ENCODE results near the gene TMEM125. TPM values are rescaled to one million over a fixed set of nuclear protein-coding genes. Genes with fewer than 3 reads are reported as not detected.

TMEM125 gene
- total RNA-seq, 6 donors from 2014 or later = 144 to 302 (median 227) TPM

DNA sequence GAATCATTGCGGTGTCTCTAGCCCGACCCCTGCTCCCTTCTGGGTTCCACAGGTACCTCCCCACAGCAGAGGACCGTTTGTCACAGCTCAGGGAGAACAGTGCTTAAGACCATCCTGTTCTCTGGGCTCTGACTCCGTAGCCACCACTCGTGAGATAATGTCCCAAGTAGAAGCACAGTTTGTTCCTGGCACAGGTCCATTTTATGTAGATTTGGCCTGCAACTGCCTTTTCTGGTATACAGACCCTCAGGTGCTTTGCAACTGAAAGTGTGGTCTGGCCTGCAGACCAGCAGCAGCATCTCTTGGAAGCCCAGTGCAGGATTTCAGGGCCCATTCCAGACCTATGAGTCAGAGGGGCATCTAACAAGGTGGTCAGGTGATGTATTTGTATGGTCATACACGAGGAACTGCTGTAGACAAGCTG is 28.4 kb upstream of the TMEM125 start:
- Histone ChIP-seq H3K9me3 (no peaks in the 10 kb centered on the region), H3K27ac (no peak overlapping the region), H3K27me3 (no peaks in the 10 kb centered on the region), H3K36me3 (no peaks in the 10 kb centered on the region), H3K4me1 (peaks cover 14 to 27% (median 21%) of the 10 kb centered on the region in 4 donors), H3K4me3 (no peak overlapping the region)
- DNase-seq = peak in 1 of 2 donors; percentile 47
- TF ChIP-seq POLR2A (IDR thresholded peaks at IDR 0.05) = no peak
- TF ChIP-seq EP300 (IDR thresholded peaks at IDR 0.05) = no peak
- TF ChIP-seq, protein P1, sequence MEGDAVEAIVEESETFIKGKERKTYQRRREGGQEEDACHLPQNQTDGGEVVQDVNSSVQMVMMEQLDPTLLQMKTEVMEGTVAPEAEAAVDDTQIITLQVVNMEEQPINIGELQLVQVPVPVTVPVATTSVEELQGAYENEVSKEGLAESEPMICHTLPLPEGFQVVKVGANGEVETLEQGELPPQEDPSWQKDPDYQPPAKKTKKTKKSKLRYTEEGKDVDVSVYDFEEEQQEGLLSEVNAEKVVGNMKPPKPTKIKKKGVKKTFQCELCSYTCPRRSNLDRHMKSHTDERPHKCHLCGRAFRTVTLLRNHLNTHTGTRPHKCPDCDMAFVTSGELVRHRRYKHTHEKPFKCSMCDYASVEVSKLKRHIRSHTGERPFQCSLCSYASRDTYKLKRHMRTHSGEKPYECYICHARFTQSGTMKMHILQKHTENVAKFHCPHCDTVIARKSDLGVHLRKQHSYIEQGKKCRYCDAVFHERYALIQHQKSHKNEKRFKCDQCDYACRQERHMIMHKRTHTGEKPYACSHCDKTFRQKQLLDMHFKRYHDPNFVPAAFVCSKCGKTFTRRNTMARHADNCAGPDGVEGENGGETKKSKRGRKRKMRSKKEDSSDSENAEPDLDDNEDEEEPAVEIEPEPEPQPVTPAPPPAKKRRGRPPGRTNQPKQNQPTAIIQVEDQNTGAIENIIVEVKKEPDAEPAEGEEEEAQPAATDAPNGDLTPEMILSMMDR (IDR thresholded peaks at IDR 0.05) = no peak
- 54 to 66% methylated on average over 6 of the region's 6 CpGs for WGBS, 2 donors
- ATAC-seq (ENCODE audit: low FRiP score in 2 of 2) = peak in 1 of 2 donors; percentile 54

DNA sequence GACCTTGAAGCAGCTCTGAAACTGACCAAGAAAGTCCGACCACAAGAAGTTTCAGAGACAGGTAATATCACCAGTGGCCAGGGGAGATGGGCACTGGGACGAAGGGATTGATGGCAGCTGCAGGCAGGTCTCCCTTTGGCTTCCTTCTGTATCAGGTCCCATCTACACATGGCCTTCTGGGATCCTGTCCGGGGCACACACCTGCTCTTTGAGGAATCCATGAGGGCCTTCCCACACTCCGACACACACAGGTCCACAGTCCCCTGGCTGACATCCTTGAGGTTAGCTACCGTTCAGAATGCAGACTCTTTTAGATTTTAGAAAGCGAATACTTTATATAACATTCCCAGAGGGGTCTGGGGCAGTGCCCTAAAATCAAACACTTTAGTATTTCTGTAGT is 26.5 kb upstream of the TMEM125 start:
- no peaks in the 10 kb centered on the region for H3K27me3 ChIP-seq
- H3K36me3 ChIP-seq = no peaks in the 10 kb centered on the region
- no peak overlapping the region for H3K4me3 ChIP-seq
- ATAC-seq (ENCODE audit: low FRiP score in 2 of 2) = no peak
- H3K27ac ChIP-seq = no peak overlapping the region
- TF ChIP-seq EP300 (IDR thresholded peaks at IDR 0.05) (no peak), POLR2AphosphoS5 (IDR thresholded peaks at IDR 0.05) (no peak), POLR2A (IDR thresholded peaks at IDR 0.05) (no peak)
- TF ChIP-seq, protein P1 (IDR thresholded peaks at IDR 0.05) = no peak
- H3K4me1 ChIP-seq = peaks cover 9 to 18% (median 13%) of the 10 kb centered on the region in 4 donors
- no peaks in the 10 kb centered on the region for H3K9me3 ChIP-seq
- DNase-seq = no peak
- WGBS, 2 donors = 90 to 92% methylated on average over 6 of the region's 6 CpGs

DNA sequence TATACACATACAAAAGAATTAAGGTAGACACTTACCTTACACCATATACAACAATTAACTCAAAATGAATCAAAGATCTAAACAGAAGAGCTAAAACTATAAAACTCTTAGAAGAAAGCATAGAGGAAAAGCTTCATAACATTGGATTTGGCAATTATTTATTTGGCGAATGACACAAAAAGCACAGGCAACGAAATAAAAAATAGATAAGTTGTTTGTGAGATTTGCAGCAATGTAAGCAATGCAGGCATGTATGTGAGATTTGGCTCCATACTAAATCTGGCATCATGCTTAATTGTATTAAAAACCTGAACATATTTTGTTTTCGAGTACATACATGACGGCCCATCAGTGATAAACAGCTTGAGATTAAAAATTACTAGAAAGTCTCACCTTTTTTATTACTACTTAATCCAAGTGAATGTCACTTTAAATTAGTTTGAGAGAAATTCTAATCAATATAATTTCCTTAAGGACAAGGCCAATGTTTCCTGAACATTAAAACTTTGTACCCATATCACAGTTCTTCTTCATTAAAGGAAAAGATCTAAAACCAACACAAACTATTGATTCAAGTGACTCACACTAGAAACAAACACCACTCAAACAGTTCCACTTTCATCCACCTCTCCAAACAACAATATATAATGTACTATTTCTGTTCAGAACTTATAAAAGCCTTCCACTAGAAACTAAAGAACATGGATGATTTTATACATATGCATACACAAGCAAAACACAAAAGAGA is 23.1 kb upstream of the TMEM125 start:
- Histone ChIP-seq H3K9me3 (no peaks in the 10 kb centered on the region), H3K27ac (no peak overlapping the region), H3K36me3 (no peaks in the 10 kb centered on the region), H3K27me3 (no peaks in the 10 kb centered on the region), H3K4me3 (no peak overlapping the region), H3K4me1 (peaks cover 0 to 2% (median under 1%) of the 10 kb centered on the region in 4 donors)
- 95 to 98% methylated on average over 4 of the region's 4 CpGs for WGBS, 2 donors
- no peak for ATAC-seq (ENCODE audit: low FRiP score in 2 of 2)
- TF ChIP-seq POLR2A (IDR thresholded peaks at IDR 0.05) = no peak
- TF ChIP-seq POLR2AphosphoS5 (IDR thresholded peaks at IDR 0.05) = no peak
- TF ChIP-seq, protein P1 (IDR thresholded peaks at IDR 0.05) = no peak
- no peak for TF ChIP-seq EP300 (IDR thresholded peaks at IDR 0.05)
- no peak for DNase-seq

DNA sequence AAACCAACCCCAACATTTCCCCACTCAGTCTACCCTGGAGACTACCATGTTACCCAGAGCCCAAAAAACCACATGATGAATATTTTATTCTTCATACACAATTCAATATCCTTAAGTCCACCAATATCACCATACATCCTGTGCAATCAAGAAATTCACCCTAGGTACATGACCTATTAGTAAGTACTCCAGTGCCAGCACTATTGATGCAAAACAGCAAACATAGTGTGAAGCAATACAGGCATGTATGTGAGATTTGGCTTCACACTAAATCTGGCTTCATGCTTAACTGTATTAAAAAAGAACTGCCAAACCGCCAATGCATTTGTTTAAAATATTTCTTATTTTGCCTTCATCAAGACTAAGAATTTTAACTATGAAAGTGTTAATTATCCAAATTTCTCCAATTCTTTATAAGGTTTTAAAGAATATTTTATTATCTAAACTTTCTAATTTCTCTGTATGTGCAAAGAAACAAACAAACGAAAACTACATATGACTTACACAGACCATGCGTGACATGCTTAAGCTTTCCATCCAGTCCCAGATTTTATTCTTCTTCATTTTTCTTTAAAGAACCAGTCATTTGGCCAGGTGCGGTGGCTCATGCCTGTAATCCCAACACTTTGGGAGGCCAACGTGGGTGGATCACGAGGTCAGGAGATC is 22.4 kb upstream of the TMEM125 start:
- H3K9me3 ChIP-seq = no peaks in the 10 kb centered on the region
- DNase-seq (no peak), ATAC-seq (ENCODE audit: low FRiP score in 2 of 2) (no peak)
- no peaks in the 10 kb centered on the region for H3K4me1 ChIP-seq
- TF ChIP-seq, protein P1 (IDR thresholded peaks at IDR 0.05) = no peak
- TF ChIP-seq POLR2A (IDR thresholded peaks at IDR 0.05) = no peak
- TF ChIP-seq EP300 (IDR thresholded peaks at IDR 0.05) = no peak
- no peak for TF ChIP-seq POLR2AphosphoS5 (IDR thresholded peaks at IDR 0.05)
- 79 to 86% methylated on average over 6 of the region's 6 CpGs for WGBS, 2 donors
- H3K4me3 ChIP-seq = no peak overlapping the region
- no peak overlapping the region for H3K27ac ChIP-seq
- no peaks in the 10 kb centered on the region for H3K36me3 ChIP-seq
- no peaks in the 10 kb centered on the region for H3K27me3 ChIP-seq
